Endothelial cell of umbilical vein (primary cell): Measurements from ENCODE around the gene VAV2. TPM values are rescaled to one million over a fixed set of nuclear protein-coding genes. Genes with fewer than 3 reads are reported as not detected.
"Not testable (repeated sequence)": the region's sequence is repeated elsewhere in the genome, so short reads cannot be mapped to it uniquely, and the experiment has no call there.

ENCODE experiments used
- BruUV-seq: library from RNA; stranded (reverse); fragments of 400-500 nt; replicated peaks from 2 replicates; lab custom pipeline; 2021; lab: Mats Ljungman, UMichigan
- CTCF ChIA-PET: fragments of 300-600, 350-600 bp; sonication (Branson Sonifier 250); formaldehyde crosslinking; loops from one replicate; lab custom pipeline; 2021; ENCODE audit warnings: antibody characterized with exemption, inconsistent platforms; lab: Charles Lee
- POLR2A ChIA-PET: fragments of 300-600, 350-600 bp; sonication (Branson Sonifier 250); formaldehyde crosslinking; loops from one replicate; lab custom pipeline; 2021; ENCODE audit warnings: antibody characterized with exemption, inconsistent platforms; lab: Charles Lee
- DNase-seq: peaks from one replicate; pipeline ENCODE4 v3.0.0-alpha.2; 2011; ENCODE audit warnings: low read depth, low spot score
- FAIRE-seq: peaks from 2 replicates; lab custom pipeline; 2011; peaks lifted over from hg19 to GRCh38; lab: Jason Lieb, UNC
- H2AFZ ChIP-seq: 2 replicates; pipeline ENCODE4 v1.6.0; 2012; ENCODE audit warnings: low read depth, low read length, control low read depth, inconsistent platforms
- H3K27ac ChIP-seq: 2 replicates; pipeline ENCODE4 v1.5.1; 2011; ENCODE audit warnings: low read depth, mild to moderate bottlenecking, control low read depth, low read length, moderate library complexity; ENCODE audit not compliant: insufficient read depth
- H3K27me3 ChIP-seq, 2 experiments: 2 replicates each; pipeline versions ENCODE4 v1.6.0 to v1.6.1; 2011; ENCODE audit warnings: low read length in 2 of 2, mixed read lengths in 1 of 2; ENCODE audit not compliant: control insufficient read depth in 2 of 2, insufficient read depth in 2 of 2
- H3K36me3 ChIP-seq, 2 experiments: 2 replicates in 1 of 2; 3 replicates in 1 of 2; pipeline ENCODE4 v1.5.1; 2011; ENCODE audit warnings: low read length in 2 of 2, mild to moderate bottlenecking in 1 of 2, moderate library complexity in 1 of 2; ENCODE audit not compliant: control insufficient read depth in 2 of 2, insufficient read depth in 2 of 2; ENCODE audit errors: extremely low read depth in 1 of 2
- H3K4me1 ChIP-seq: 3 replicates; pipeline ENCODE4 v1.5.1; 2011; ENCODE audit warnings: mild to moderate bottlenecking, low read length; ENCODE audit not compliant: control insufficient read depth, insufficient read depth; ENCODE audit errors: extremely low read depth
- H3K4me2 ChIP-seq: 2 replicates; pipeline ENCODE4 v1.6.1; 2011; ENCODE audit warnings: low read length, control low read depth, mixed read lengths; ENCODE audit not compliant: insufficient read depth
- H3K4me3 ChIP-seq, 3 experiments: fragments of 200-600 bp in 1 of 3; sonication (generic), shearing (Covaris generic) in 1 of 3; replicated peaks in 1 of 3; 2 replicates each; pipeline ENCODE4 v1.5.1; 2011 to 2016; ENCODE audit warnings: control low read depth in 3 of 3, low read length in 3 of 3, mild to moderate bottlenecking in 2 of 3, inconsistent platforms in 1 of 3, low read depth in 1 of 3, moderate library complexity in 1 of 3; ENCODE audit not compliant: insufficient read depth in 1 of 3
- H3K79me2 ChIP-seq: 2 replicates; pipeline ENCODE4 v1.6.0; 2012; ENCODE audit warnings: low read length, inconsistent platforms; ENCODE audit not compliant: control insufficient read depth, insufficient read depth
- H3K9ac ChIP-seq: replicated peaks from 2 replicates; pipeline ENCODE3; 2011; ENCODE audit warnings: low read length, control low read depth; ENCODE audit not compliant: insufficient read depth; ENCODE audit errors: extremely low read depth
- H3K9me1 ChIP-seq: replicated peaks from 3 replicates; pipeline ENCODE4 v1.6.0; 2011; ENCODE audit warnings: mild to moderate bottlenecking, low read length; ENCODE audit not compliant: control insufficient read depth, insufficient read depth; ENCODE audit errors: extremely low read depth
- H3K9me3 ChIP-seq: replicated peaks from 2 replicates; pipeline ENCODE4 v1.5.1; 2012; ENCODE audit warnings: low read length, inconsistent platforms; ENCODE audit not compliant: control insufficient read depth, insufficient read depth
- H4K20me1 ChIP-seq: replicated peaks from 2 replicates; pipeline ENCODE3; 2011; ENCODE audit warnings: mild to moderate bottlenecking, low read length; ENCODE audit not compliant: control insufficient read depth, insufficient read depth; ENCODE audit errors: extremely low read depth
- EZH2 ChIP-seq: IDR thresholded peaks from 2 replicates; pipeline ENCODE4 v1.6.1; 2012; ENCODE audit warnings: borderline replicate concordance, low read depth, mild to moderate bottlenecking, moderate library complexity, low read length, inconsistent platforms; ENCODE audit not compliant: severe bottlenecking
- FOS ChIP-seq: IDR thresholded peaks from 2 replicates; pipeline ENCODE4 v1.6.1; 2011; ENCODE audit warnings: mild to moderate bottlenecking, low read length, moderate library complexity, borderline replicate concordance; ENCODE audit not compliant: insufficient read depth
- MAX ChIP-seq: IDR thresholded peaks from 2 replicates; pipeline ENCODE4 v1.6.1; 2011; ENCODE audit not compliant: insufficient read depth, insufficient read length
- MYC ChIP-seq: IDR thresholded peaks from one replicate; pipeline ENCODE4 v1.6.1; 2011; ENCODE audit warnings: mild to moderate bottlenecking, low read depth, low read length
- POLR2A ChIP-seq: IDR thresholded peaks from 2 replicates; pipeline ENCODE4 v1.6.1; 2012; ENCODE audit warnings: low read depth, mild to moderate bottlenecking, control low read depth, low read length
- POLR2AphosphoS5 ChIP-seq: IDR thresholded peaks from 2 replicates; pipeline ENCODE4 v1.6.1; 2012; ENCODE audit warnings: low read depth, mild to moderate bottlenecking, control low read depth, low read length, moderate library complexity; ENCODE audit not compliant: insufficient read depth
- dilution Hi-C: fragments of 300-500 bp; cut with MboI; formaldehyde crosslinking; loops from one replicate; pipeline ENCODE4 v1.15.0; 2019; ENCODE audit warnings: low sequenced_read_pairs; ENCODE audit not compliant: extremely low pct_ligation_motif_present
- intact Hi-C: fragments of 100-400 bp; cut with micrococcal nuclease; formaldehyde crosslinking; loops from one replicate; pipeline ENCODE4 v1.10.0; 2022
- polyA plus RNA-seq, 4 experiments: library from polyadenylated mRNA; depleted of rRNA in 3 of 4; stranded (reverse) in 3 of 4; unstranded in 1 of 4; fragments of >200 nt; gene quantifications; 2 replicates each; pipeline versions ENCODE4 v1.2.1 to v1.2.3, GENCODE V29; 2011 to 2012; ENCODE audit warnings: missing spikeins in 1 of 4
- total RNA-seq: library from RNA; stranded (reverse); gene quantifications from 2 replicates; pipeline ENCODE4 v1.2.3, GENCODE V29; 2021

Gene VAV2
- total and polyA plus RNA-seq, 2 donors (not counting 3 experiments of a cell fraction or from before 2014, with no cell fraction given): 10.6 to 30.6 TPM

GRCh38 chr9:133747309-133747708 lies 244.8 kb downstream of the VAV2 start:
- no peak for TF ChIP-seq MYC
- no peak for TF ChIP-seq EZH2
- no peak for TF ChIP-seq POLR2AphosphoS5
- TF ChIP-seq POLR2A: no peak
- TF ChIP-seq MAX: no peak
- TF ChIP-seq FOS: no peak
- Histone ChIP-seq H3K4me3 (no peak overlapping the region), H3K9me3 (no peaks in the 10 kb centered on the region), H3K4me2 (no peak overlapping the region), H3K4me1 (no peaks in the 10 kb centered on the region), H3K27me3 (peaks cover 4 to 17% of the 10 kb centered on the region in 2 experiments), H3K79me2 (no peaks in the 10 kb centered on the region), H2AFZ (no peak overlapping the region), H3K9me1 (no peaks in the 10 kb centered on the region), H4K20me1 (no peaks in the 10 kb centered on the region), H3K36me3 (no peaks in the 10 kb centered on the region), H3K27ac (no peak overlapping the region), H3K9ac (no peak overlapping the region)
- CTCF ChIA-PET: no interaction called here
- DNase-seq (no peak), FAIRE-seq (no peak)
- POLR2A ChIA-PET: no interaction called here
- no TSS peak for BruUV-seq
- dilution Hi-C loops: no loop called here
- intact Hi-C loops: no loop called here

- POLR2A ChIA-PET, CTCF ChIA-PET, H3K4me3 ChIP-seq, H3K9me1 ChIP-seq, FAIRE-seq, H3K4me2 ChIP-seq, H4K20me1 ChIP-seq, intact Hi-C loops, BruUV-seq, H2AFZ ChIP-seq, dilution Hi-C loops, H3K36me3 ChIP-seq, H3K9ac ChIP-seq, H3K79me2 ChIP-seq, H3K4me1 ChIP-seq, DNase-seq, H3K27ac ChIP-seq, H3K9me3 ChIP-seq: not testable (repeated sequence)
- H3K27me3 ChIP-seq: peaks cover 4 to 12% of the 10 kb centered on the region in 2 experiments
Observed at GRCh38 chr9:133744528-133744927, 247.6 kb downstream of the VAV2 start.
